Measurements from ENCODE around the gene TMEM45A.
"Not testable (repeated sequence)": the region's sequence is repeated elsewhere in the genome, so short reads cannot be mapped to it uniquely, and the experiment has no call there.

Gene TMEM45A

DNA sequence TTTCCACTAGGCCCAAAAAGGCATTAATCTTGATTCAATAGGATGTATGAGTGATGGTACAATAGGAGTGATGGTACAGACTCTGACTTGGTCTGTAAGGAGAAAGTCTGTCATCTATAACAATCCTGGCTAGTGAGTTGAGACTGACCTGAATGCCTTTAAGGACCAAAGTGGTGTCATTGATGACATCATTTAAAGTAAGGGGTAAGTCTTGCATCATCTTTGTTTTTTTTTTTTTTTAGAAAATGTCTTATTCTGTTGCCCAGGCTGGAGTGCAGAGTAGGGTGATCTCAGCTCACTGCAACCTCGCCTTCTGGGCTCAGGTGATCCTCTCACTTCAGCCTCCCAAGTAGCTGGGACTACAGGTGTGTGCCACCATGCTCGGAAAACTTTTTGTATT, 5.6 kb upstream of the TMEM45A start:
- FAIRE-seq, result no peak

DNA sequence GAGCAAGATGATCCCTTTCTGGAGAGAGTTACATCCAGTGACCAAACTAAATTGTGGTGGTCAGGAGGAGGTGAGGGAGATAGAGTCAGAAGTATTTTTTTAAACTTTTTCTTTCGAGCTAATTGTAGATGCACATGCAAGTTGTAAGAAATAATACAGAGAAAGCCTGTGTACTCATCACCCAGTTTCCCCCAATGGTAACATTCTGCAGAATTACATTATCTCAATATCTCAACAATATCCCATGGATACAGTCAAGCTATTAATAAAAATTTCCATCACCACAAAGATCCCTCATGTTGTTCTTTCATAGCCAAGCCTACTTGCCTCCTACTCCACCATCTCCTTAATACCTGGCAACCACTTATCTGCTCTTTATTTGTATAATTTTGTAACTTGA, 3.3 kb upstream of the TMEM45A start:
- no peak for FAIRE-seq

DNA sequence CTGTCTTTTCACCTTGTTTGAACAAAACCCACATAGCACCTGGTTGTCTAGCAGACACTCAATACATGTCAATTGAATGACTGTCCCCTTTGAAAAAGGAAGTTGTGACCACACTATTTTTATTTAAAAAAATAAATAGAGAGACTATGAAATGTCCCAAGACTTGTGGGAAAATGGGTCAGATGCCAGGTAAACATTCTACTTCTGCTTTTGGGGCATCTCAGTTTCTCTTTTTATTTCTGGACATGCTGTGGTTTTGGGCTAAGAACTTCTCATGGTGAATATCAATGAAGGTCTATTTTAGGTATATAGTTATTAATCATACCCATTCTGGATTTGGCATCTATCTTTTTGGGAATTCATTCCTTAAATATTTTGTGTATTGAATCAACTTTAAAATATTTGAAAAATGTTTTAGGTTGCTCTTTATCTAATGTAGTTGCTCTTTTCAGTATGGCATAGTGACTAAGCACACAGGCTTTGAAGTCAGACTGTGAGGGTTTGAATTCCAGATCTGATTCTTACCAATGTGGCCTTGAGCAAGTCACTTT, 4.4 kb downstream of the TMEM45A start:
- no peak for FAIRE-seq

DNA sequence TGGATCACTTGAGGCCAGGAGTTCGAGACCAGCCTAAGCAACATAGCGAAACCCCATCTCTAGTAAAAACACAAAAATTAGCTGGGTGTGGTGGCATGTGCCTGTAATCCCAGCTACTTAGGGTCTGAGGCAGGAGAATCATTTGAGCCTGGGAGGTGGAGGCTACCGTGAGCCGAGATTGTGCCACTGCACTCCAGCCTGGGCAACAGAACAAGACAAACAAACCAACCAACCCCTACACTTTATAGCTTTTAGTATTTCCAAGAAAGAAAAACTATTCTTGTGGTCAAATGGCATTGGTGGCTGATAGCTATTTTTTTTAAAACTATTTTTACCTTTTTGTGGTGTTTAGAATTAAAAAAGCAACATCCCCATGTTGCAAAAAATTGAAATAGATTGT, 7.2 kb downstream of the TMEM45A start:
- no peak for FAIRE-seq

DNA sequence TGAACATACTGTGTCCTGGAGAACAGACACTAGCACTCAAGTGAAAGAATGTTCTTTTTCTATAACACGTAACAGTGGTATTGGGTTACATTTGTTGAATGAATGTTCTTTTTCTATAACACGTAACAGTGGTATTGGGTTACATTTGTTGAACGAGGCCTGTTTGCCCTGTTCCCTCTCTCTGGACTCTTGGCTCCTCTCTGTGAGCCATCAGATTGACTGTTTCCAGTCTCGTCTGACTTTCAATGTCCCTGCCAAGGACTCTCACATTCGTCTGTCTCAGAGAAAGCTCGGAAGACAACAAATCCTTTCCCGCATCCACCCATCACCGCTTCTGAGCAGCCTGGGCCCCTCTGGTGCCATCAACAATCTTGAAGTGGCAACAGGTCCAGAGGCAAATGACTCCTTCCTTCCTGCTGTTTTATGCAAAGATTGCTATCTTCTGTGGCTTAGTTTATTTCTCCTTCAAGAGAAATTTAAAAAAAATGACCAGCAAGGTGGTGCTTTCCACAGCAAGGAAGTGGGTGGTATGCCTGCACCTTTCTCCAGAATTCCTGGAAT, 8.0 kb downstream of the TMEM45A start:
- no peak for FAIRE-seq

DNA sequence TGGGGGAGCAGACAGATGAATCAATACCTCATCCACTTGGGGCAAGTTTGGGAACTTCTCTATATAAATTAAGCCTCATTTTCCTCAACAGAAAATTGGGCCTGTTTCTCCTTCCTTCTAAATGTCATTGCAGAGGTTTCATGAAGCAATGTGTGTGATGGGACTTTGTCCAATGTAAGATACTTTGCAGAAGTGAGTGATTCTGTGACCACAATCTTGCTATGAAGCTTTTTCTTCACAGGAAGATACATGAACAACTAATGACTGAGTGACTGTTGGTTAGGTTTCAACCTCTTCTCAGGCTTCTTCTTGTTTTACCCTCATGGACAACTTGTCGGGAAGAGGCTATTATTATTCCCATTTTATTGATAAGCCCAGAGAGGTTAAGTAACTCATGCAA, 11.0 kb downstream of the TMEM45A start:
- FAIRE-seq, result no peak

DNA sequence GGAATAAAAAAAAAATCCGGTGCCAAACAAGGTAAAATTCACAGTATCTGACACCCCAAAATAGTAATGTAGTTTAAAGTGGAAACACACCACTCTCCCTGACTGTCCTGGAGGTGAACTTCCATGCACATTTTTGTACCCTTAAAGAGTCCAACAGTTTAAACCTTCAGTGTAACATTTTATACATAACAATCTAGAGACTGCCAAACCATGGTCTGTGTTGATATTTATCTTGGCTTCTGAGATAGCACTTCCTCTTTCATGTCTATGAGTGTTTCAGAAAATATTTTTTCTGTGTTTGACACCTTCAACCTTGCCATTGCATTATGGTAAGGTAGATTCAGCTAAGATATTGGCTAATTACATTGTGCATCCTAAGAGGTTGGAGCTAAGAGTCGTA, 13.9 kb downstream of the TMEM45A start:
- no peak for FAIRE-seq

DNA sequence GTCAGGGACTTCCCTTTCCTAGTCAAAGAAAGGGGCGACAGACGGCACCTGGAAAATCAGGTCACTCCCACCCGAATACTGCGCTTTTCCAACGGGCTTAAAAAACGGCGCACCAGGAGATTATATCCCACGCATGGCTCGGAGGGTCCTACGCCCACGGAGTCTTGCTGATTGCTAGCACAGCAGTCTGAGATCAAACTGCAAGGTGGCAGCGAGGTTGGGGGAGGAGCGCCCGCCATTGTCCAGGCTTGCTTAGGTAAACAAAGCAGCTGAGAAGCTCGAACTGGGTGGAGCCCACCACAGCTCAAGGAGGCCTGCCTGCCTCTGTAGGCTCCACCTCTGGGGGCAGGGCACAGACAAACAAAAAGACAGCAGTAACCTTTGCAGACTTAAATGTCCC, 17.4 kb downstream of the TMEM45A start:
- FAIRE-seq, result not testable (repeated sequence)

DNA sequence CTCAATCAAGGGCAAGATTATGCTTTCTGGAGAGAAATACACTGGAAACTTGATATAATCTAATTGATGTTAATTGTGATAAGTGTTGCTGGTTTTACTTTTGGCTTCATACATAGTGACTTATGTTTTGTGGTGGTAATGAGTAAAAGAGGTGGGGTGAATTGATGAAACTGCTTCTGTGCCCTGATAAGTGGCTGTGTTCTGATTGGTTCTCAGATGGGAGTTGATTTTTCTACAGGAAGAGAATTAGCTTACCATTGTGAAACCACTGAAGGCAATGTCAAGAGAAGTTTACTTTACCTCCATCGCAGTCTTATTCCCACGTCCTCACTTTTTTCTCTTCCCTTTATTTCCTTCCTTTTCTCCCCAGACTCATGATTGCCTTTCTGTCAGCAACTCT, 23.8 kb downstream of the TMEM45A start:
- FAIRE-seq, result no peak

DNA sequence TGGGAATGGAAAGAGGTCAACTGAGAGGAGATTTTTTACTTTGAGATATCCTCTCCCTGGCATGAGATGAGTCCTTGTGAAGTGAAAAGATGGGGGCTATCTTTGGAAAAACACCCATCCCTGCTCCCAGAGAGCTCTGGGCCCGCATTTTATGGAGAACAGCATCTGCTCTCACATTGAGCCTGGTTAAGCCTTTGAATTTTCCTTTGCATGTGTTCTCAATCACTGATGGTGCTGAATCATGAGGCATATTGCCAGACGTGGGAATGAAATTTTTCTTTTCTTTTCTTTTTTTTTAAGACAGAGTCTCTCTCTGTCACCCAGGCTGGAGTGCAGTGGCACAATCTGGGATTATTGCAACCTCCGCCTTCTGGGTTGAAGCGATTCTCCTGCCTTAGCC, 24.4 kb downstream of the TMEM45A start:
- no peak for FAIRE-seq

DNA sequence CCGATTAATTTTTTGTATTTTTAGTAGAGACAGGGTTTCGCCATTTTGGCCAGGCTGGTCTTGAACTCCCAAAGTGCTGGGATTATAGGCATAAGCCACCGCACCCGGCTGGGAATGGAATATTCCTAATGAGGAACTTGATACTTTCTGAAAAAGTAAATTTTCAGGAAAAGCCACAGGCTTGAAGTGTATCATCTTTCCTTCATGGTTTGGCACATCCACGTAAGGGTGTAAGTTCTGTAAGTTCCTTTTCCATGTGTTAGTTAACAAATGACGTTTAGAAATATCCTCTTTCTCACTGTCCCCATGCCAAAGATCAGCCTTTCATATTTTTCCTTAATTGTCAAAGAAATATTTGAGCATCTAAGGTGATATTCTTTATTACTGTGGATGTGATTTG, 24.9 kb downstream of the TMEM45A start:
- no peak for FAIRE-seq

DNA sequence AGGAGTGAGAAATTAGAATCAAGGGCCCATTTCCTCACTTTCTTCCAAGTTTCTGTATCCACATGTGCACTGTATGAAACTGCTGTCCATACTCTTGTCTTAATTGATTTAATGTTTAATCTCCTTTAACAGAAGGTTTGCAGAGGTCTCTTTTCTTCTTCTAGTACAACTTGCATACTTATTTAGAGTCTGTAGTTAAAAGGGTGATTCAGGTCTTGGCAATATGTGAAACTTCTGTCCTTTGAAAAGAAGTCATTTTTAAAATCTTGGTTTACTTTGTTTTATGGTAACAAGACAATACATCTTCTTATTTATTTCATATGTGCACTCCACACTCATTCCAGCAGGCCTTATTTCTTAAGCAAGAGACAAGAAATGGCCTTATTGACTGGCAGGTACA, 25.8 kb downstream of the TMEM45A start:
- no peak for FAIRE-seq

DNA sequence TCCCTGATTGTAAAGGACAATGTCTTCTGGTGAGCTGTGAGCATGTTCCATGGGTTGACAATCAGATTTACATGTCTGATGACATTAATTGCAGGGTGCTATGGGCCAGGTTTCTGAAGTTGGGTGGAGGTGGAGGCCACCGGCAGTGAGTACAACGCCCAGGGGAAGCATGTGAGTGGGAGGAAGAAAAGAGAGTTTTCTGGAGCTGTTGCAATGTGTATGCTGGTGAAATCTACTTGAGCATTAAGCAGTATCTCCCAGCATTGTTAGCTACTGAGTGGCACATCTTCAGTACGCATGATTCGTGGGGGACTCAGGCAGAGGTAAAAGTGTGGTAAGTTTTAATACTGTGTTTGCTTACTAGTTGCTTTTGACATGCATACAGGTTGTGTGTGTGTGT, 26.6 kb downstream of the TMEM45A start:
- FAIRE-seq, result no peak

DNA sequence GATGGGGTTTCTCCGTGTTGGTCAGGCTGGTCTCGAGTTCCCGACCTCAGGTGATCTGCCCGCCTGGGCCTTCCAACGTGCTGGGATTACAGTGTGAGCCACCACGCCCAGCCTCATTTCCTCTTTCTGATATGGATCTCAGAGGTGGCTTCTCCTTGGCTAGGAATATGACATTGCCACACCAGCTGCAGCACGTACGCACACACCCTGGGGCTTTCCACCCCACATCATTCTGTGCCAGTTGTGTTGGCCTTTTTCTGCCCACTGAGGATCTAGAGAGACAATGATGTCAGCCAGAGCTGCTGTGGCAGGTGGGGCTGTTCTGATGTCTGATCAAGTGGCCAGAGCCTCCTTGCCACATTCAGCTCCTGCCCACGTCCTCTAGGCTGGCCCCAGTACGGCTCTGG, 29.0 kb downstream of the TMEM45A start:
- no peak for FAIRE-seq

DNA sequence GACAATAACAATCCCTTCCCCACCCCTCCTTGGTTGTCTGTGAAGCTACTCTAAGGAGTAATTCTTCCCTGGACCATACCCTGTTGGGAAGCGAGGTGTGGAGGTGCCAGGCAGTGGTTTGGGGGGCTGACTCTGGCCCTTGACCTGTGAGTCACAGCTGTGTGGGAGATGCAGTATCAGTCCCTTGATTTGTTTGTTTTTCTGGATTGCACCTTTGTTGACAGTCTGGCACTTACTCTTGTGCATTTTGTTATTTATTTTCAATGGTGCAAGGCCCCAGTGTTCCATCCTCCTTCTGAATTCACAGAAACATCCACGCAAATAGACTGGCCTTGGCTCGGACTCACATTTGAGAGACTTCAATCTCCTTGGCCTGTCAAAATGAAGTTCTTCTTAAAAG, 29.7 kb downstream of the TMEM45A start:
- FAIRE-seq, result no peak

DNA sequence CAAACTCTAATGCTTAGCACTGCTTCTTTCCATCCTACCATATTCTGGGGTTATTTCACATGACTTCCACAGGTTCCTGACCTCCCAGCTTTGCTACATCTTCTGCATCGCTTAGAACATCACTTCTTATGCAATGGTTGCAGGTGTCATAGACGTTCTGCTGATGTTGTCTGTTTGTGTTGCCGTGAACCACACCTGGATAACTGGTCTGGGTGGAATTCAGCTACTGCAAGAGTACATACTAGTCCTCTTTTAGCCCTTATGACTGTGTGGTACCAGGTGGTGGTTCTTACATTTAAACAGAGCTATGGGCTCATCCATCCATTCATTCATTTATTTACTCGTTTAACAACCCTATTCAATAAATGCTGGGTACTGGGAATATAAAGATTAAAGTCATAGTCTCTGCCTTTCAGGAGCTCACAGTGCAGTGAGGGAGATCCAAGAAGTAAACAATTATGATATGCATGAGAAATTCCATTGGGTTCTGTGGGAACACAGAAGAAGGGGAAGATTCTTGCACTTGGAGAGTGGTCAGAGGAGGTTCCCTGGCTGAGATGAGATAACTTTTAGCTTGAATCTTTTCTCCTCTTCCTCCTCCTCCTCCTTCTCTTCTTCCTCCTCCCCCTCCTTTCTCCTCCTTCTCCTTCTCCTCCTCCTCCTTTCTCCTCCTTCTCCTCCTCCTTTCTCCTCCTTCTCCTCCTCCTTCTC, 30.8 kb downstream of the TMEM45A start:
- no peak for FAIRE-seq

DNA sequence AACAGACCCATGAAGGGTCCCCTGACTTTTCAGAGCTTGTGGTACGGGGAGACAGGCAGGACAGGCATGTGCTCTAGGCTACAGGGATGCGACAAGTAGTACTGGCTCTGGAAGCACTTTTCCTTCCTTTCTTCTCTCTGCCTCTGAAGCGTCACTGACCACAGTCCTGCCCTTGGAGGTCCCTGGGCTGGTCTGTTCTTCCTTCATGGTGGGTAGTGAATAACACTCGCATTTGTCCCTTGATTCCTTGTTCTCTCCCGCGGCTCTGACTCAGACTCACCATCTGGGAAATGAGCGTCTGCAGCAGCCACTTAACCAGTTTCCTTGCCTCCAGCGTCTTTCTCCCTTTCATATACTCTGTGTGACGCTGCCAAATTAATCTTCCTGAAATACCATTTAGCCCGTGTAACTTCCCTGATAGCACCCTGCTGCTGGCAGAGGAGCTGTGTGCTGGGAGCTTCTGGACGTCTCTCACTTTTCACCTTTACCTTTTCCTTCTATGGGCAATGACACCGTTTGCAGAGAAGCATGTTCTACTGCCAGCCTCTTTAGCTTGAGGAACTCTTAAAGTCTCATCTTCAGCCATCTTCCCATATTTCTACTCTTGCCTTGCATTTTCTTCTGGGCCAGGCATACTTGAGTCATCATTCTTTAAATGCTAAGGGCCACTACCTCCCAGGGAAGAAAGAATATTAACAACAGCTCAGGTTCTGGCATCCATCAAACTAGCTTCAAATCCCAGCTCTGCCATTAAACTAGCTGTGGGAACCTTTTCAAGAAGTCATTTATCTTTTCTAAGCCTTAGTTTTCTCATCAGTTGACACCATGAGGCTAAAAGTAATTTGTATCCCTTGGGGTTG, 33.6 kb downstream of the TMEM45A start:
- no peak for FAIRE-seq

DNA sequence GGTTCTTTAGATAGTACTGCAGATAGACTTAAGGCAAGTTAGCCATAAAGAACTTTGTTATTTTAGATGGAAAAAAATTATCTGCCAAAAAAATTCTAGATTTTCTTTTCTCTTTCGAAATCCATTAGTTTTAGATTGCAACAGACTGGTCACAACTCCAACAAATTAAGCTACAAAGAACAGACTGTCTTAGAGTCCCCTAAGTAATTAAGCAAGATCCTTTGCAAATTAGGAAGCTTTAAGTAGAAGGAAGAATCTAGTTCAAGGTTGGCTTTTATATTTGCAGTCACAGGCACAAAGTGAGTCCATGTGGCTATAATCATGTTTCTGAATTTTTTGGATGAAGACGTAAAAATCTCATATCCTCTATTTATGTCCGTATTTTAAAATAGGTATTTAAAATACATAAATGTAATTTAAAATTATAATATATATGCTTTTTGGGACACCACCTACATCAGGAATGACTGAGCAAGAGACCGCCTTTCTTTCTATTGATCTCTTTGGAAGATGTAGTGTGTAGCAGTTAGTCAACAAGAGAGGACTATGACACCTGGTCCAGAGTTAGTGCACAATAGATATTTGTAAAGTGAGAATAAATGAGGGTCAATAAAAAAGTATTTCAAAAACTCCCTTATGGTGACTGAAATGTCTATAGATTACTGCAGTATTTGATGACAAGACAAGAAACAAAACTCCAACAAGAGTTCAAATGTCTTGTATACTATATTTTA, 34.4 kb downstream of the TMEM45A start:
- FAIRE-seq, result no peak

DNA sequence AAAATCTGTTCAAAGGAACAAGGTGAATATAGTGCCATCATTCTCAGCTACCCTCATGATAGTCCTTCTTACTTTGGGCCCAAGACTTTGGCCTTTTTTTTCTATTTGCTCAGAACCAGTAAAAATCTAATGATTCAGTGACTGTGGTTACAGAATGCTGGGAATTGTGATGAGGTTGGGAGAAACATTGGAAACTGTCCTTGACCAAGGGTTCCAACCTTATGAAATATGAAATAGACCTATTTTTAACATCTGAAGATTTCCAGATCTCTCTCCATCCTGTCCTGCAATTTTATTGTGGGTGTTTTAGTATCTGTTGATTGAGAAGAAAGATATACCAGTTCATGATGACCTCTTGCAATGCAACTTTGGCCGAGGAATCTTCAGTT, 34.9 kb downstream of the TMEM45A start:
- no peak for FAIRE-seq

DNA sequence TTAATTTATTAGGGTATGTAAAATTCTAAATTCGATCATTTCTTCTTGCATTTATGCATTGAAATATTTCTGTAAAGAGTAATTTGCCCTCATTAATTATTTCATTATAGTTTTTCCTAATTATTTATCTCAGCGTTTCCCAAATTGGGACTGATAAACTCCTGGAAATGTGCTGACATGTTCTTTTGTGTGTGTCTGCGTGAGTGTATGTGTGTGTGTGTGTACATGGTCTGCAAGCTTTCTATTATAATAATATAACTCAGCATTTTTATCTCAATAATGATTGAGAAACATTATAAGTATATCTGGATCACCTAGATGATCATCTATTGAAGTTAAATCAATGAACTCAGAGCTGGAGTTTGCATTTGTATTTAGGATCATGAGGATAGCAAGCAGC, 38.7 kb downstream of the TMEM45A start:
- no peak for FAIRE-seq

DNA sequence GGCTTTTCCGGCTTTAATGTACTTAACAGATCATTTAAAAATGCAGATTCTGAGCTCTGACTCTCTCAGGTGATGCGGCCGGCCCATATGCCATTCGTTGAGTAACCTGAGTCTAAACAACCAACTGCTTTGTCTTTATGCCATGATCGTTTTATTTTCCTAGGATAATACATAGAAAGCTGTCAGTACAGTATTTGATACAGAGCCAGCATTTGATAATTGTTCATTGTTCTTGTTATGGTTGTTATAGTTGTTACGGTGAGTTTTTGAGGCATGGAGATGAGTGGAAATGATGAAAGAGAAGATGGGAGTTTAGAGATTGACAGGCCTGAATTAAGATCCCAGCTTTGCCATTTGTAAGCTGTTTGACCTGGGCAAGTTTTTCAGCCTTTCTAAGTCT, 40.0 kb downstream of the TMEM45A start:
- FAIRE-seq, result no peak

DNA sequence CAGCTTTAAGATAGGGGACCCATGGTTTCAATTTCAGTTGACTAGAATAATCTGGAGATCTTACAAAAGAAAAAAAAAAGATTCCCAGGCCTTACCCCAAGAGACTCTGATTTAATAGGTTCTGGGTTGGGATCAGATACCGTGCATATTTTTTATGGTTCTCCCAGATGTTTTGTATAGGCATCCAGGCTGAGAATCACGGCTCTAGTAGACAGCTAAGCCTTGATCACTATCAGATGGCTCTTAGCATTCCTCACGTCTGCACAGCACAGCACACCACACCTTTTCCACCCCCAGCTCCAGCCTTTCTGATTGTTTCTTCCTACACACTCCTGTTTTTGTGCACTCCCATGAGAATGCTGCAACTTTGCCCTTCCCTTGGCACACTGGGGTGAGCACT, 40.8 kb downstream of the TMEM45A start:
- no peak for FAIRE-seq

DNA sequence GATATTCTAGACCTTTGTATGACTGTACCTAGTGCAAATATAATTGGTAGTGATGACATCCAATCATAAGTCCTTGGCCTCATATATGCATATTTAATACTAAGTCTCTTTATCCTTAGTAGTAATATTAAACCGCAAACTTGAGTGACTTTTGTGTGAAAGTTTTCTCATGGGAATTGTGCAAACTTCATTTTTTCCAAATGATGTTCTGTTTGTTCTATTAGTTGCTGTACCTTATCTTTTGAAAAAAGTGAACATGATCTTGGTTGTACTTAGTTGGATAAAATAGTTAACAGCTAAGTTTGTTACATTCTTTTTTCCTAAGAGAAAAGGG, 43.2 kb downstream of the TMEM45A start:
- FAIRE-seq, result no peak
